HG02852 (cell line): ENCODE results near the gene MRPL11.

Experiments used
- ATAC-seq: cut with Tn5 transposase; IDR thresholded peaks from one replicate; pipeline ENCODE4 v1.9.1; 2021; ENCODE audit warnings: mild to moderate bottlenecking, moderate library complexity; ENCODE audit not compliant: unreplicated experiment

The MRPL11 gene

GRCh38 chr11:66407651-66408050 lies 31.0 kb downstream of the MRPL11 start:
- ATAC-seq: no peak

DNA sequence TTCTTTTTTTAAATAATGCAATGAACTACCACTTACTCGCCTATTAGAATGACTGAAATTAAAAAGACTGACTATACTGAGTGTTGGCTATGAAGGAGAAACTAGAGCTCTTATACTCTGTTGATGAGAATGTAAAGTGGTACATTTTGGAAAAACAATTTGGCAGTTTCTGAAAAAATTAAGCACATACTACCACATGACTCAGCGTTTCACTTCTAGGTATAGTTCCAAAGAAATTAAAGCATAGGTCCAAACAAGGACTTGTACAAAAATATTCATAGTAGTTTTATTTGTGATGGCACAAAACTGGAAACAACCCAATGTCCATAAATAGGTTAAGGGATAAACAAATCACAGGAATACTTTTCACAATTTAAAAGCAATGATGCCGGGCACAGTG lies 44.7 kb downstream of the MRPL11 start:
- ATAC-seq: no peak

- ATAC-seq: no peak
These were observed 47.3 kb downstream of the MRPL11 start for GRCh38 chr11:66391322-66391721.

- no peak for ATAC-seq
These were observed 49.8 kb downstream of the MRPL11 start for GRCh38 chr11:66388780-66389386.

GRCh38 chr11:66386171-66387069 lies 52.2 kb downstream of the MRPL11 start:
- ATAC-seq: no peak
